GM23338 (cell line): ENCODE measurements around the gene H19. TPM values are rescaled to one million over a fixed set of nuclear protein-coding genes. Genes with fewer than 3 reads are reported as not detected.

Source experiments
- ATAC-seq: fragments of 200-7000 bp; cut with Tn5 transposase; 3 replicates; pipeline ENCODE4 v1.9.1; 2020
- DNase-seq: peaks from one replicate; pipeline ENCODE4 v3.0.0-alpha.2; 2015; ENCODE audit warnings: low spot score
- H2AFZ ChIP-seq: fragments of 200-600 bp; sonication (generic); 2 replicates; pipeline ENCODE4 v1.8.0; 2016; ENCODE audit warnings: antibody characterized with exemption, mild to moderate bottlenecking, moderate library complexity
- H3F3A ChIP-seq: fragments of 200-600 bp; sonication (generic); replicated peaks from 2 replicates; pipeline ENCODE4 v1.8.0; 2017; ENCODE audit warnings: antibody characterized with exemption, mixed run types, low read depth
- H3K27ac ChIP-seq: fragments of 200-600 bp; sonication (generic); 2 replicates; pipeline ENCODE4 v1.6.1; 2016; ENCODE audit warnings: low read depth
- H3K27me3 ChIP-seq: fragments of 200-600 bp; sonication (generic); 2 replicates; pipeline ENCODE4 v1.8.0; 2016; ENCODE audit warnings: mild to moderate bottlenecking, mixed run types, moderate library complexity; ENCODE audit not compliant: insufficient read depth
- H3K36me3 ChIP-seq: fragments of 200-600 bp; sonication (generic); 2 replicates; pipeline ENCODE4 v1.8.0; 2016; ENCODE audit warnings: mild to moderate bottlenecking; ENCODE audit not compliant: insufficient read depth
- H3K4me1 ChIP-seq: fragments of 200-600 bp; sonication (generic); 2 replicates; pipeline ENCODE4 v1.8.0; 2016; ENCODE audit warnings: mild to moderate bottlenecking, moderate library complexity; ENCODE audit not compliant: insufficient read depth
- H3K4me2 ChIP-seq: fragments of 200-600 bp; sonication (generic); 2 replicates; pipeline ENCODE4 v1.7.1; 2017; ENCODE audit warnings: mixed run types
- H3K4me3 ChIP-seq: fragments of 200-600 bp; sonication (generic); 2 replicates; pipeline ENCODE4 v1.6.1; 2016; ENCODE audit warnings: mixed run types
- H3K79me2 ChIP-seq: fragments of 200-600 bp; sonication (generic); replicated peaks from 2 replicates; pipeline ENCODE4 v1.8.0; 2017; ENCODE audit warnings: mild to moderate bottlenecking; ENCODE audit not compliant: insufficient read depth
- H3K9me2 ChIP-seq: fragments of 200-600 bp; sonication (generic); 2 replicates; pipeline ENCODE4 v1.8.0; 2017; ENCODE audit not compliant: insufficient read depth
- H4K20me1 ChIP-seq: fragments of 200-600 bp; sonication (generic); replicated peaks from 2 replicates; pipeline ENCODE4 v1.8.0; 2017; ENCODE audit warnings: mild to moderate bottlenecking; ENCODE audit not compliant: insufficient read depth
- H3K27ac Mint-ChIP-seq: 2 replicates; pipeline ENCODE4 v1.8.0; 2020; ENCODE audit warnings: inconsistent platforms, mild to moderate bottlenecking, moderate library complexity, mixed read lengths
- H3K27me3 Mint-ChIP-seq: 3 replicates; pipeline ENCODE4 v1.8.0; 2022; ENCODE audit warnings: low read depth, mild to moderate bottlenecking, moderate library complexity, mixed read lengths, inconsistent platforms; ENCODE audit not compliant: insufficient read depth, poor library complexity
- H3K36me3 Mint-ChIP-seq: 3 replicates; pipeline ENCODE4 v1.8.0; 2021; ENCODE audit warnings: low read depth, mild to moderate bottlenecking, inconsistent platforms, moderate library complexity, mixed read lengths
- H3K4me1 Mint-ChIP-seq: 3 replicates; pipeline ENCODE4 v1.8.0; 2020; ENCODE audit warnings: mild to moderate bottlenecking, inconsistent platforms, mixed read lengths
- H3K4me3 Mint-ChIP-seq: 3 replicates; pipeline ENCODE4 v1.8.0; 2021; ENCODE audit warnings: moderate library complexity, mild to moderate bottlenecking, inconsistent platforms, mixed read lengths
- H3K9me3 Mint-ChIP-seq: 3 replicates; pipeline ENCODE4 v1.8.0; 2020; ENCODE audit warnings: moderate library complexity, mild to moderate bottlenecking, inconsistent platforms, mixed read lengths
- CREB1 ChIP-seq: fragments of 250-450 bp; sonication (Bioruptor Pico); IDR thresholded peaks from 2 replicates; pipeline ENCODE4 v1.5.0; 2020; ENCODE audit warnings: low read depth, mild to moderate bottlenecking, moderate library complexity
- JUNB ChIP-seq: IDR thresholded peaks from one replicate; pipeline ENCODE4 v1.6.1; 2016; ENCODE audit warnings: antibody characterized with exemption; ENCODE audit not compliant: unreplicated experiment
- REST ChIP-seq: IDR thresholded peaks from one replicate; pipeline ENCODE4 v1.6.1; 2018; ENCODE audit warnings: antibody characterized with exemption; ENCODE audit not compliant: unreplicated experiment
- ZNF331 ChIP-seq: fragments of 250-450 bp; sonication (Bioruptor Pico); IDR thresholded peaks from 2 replicates; pipeline ENCODE4 v1.5.0; 2020; ENCODE audit warnings: low read depth, mild to moderate bottlenecking, moderate library complexity
- polyA plus RNA-seq: library from polyadenylated mRNA; unstranded; fragments of >200 nt; fragmentation: Nextera tagmentation; extraction: Ambion mirVana; gene quantifications from 2 replicates; pipeline ENCODE4 v1.2.1, GENCODE V29; 2016
- total RNA-seq: library from RNA; depleted of rRNA; stranded (reverse); fragments of >200 nt; shearing (Covaris generic); gene quantifications from 2 replicates; pipeline ENCODE4 v1.2.3, GENCODE V29; 2014
- TF ChIP-seq, protein P1 (sequence below), 2 experiments: fragments of 200-600 bp in 1 of 2; sonication (generic) in 1 of 2; conservative IDR thresholded peaks; 2 replicates each; pipeline versions ENCODE4 v1.5.1 to v1.6.1; 2016 to 2017; ENCODE audit warnings: antibody characterized with exemption in 2 of 2, low read depth in 2 of 2, mild to moderate bottlenecking in 2 of 2, moderate library complexity in 1 of 2

H19 gene
- total and polyA plus RNA-seq, 2 experiments from 2014 or later: 0.76 to 0.86 TPM

DNA sequence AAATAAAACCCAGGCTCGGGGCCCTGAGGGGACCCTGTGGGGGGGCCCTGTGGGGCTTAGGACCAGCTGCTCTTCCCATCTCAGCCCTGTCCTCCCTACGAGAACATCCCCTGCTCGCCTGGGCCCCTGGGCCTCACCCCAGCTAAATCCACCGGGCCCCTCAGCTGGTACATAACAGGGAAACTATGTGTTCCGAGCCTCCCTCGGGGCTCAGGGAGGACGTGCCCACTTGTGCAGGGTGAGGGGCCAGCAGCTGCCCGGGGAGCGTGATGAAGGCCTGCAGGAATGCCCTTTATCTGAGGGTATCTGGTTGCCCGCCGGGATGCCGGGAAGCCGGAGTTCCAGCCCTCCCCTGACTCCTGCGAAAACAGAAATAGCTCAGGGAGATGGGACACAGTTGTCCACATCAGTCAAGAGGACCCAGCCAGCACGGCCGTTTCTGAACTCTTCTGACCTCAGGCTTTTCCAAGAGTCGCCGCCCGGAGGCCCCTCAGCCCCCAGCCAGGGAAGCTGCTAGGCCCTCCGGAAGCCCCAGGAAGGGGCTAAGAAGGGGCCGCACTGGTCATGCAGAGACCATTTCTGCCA, 29.9 kb downstream of the H19 start (continued):
- TF ChIP-seq REST: no peak
- no peak for TF ChIP-seq ZNF331 (CRISPR knock-in tag)
- TF ChIP-seq, protein P1, sequence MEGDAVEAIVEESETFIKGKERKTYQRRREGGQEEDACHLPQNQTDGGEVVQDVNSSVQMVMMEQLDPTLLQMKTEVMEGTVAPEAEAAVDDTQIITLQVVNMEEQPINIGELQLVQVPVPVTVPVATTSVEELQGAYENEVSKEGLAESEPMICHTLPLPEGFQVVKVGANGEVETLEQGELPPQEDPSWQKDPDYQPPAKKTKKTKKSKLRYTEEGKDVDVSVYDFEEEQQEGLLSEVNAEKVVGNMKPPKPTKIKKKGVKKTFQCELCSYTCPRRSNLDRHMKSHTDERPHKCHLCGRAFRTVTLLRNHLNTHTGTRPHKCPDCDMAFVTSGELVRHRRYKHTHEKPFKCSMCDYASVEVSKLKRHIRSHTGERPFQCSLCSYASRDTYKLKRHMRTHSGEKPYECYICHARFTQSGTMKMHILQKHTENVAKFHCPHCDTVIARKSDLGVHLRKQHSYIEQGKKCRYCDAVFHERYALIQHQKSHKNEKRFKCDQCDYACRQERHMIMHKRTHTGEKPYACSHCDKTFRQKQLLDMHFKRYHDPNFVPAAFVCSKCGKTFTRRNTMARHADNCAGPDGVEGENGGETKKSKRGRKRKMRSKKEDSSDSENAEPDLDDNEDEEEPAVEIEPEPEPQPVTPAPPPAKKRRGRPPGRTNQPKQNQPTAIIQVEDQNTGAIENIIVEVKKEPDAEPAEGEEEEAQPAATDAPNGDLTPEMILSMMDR (conservative IDR thresholded peaks at IDR 0.05; ENCODE audit: low read depth in 2 of 2): no peak
- TF ChIP-seq JUNB: no peak

- H3K4me3 Mint-ChIP-seq: no peak overlapping the region
- ATAC-seq (no peak), DNase-seq (no peak)
- H3K36me3 Mint-ChIP-seq: no peaks in the 10 kb centered on the region
- Histone ChIP-seq H3K4me3 (no peak overlapping the region), H3K27me3 (no peaks in the 10 kb centered on the region), H3K27ac (no peak overlapping the region), H4K20me1 (no peaks in the 10 kb centered on the region), H3K4me2 (no peak overlapping the region), H3F3A (no peaks in the 10 kb centered on the region), H2AFZ (no peak overlapping the region), H3K36me3 (no peaks in the 10 kb centered on the region), H3K4me1 (no peaks in the 10 kb centered on the region), H3K9me2 (no peaks in the 10 kb centered on the region), H3K79me2 (no peaks in the 10 kb centered on the region)
- TF ChIP-seq REST (no peak), CREB1 (CRISPR knock-in tag) (no peak)
- H3K27me3 Mint-ChIP-seq: no peaks in the 10 kb centered on the region
- no peaks in the 10 kb centered on the region for H3K9me3 Mint-ChIP-seq
- no peak overlapping the region for H3K27ac Mint-ChIP-seq
- H3K4me1 Mint-ChIP-seq: no peaks in the 10 kb centered on the region
Measured at GRCh38 chr11:1966531-1966930, 31.1 kb downstream of the H19 start.
